Right cardiac atrium (tissue), 5 donors: ENCODE measurements around the gene STRIP1. TPM values are rescaled to one million over a fixed set of nuclear protein-coding genes. Genes with fewer than 3 reads are reported as not detected.

Experiments
- ATAC-seq, 2 donors: fragments of 200-7000 bp; cut with Tn5 transposase; one replicate each; pipeline versions ENCODE4 v1.8.0 to v1.9.1; 2020; ENCODE audit warnings: moderate library complexity in 2 of 2, mild to moderate bottlenecking in 1 of 2
- DNase-seq, 3 donors: peaks; one replicate each; pipeline ENCODE4 v3.0.0-alpha.2; 2020
- H3K27ac ChIP-seq: one replicate; pipeline ENCODE4 v1.5.1; 2013; ENCODE audit warnings: mild to moderate bottlenecking, low read length, control low read depth, moderate library complexity
- H3K27me3 ChIP-seq: one replicate; pipeline ENCODE4 v1.6.1; 2013; ENCODE audit not compliant: control insufficient read depth, insufficient read depth
- H3K4me1 ChIP-seq: one replicate; pipeline ENCODE4 v1.6.1; 2013; ENCODE audit warnings: low read length; ENCODE audit not compliant: control insufficient read depth, insufficient read depth
- H3K4me3 ChIP-seq: one replicate; pipeline ENCODE4 v1.5.1; 2013; ENCODE audit warnings: low read length, control low read depth
- H3K9me3 ChIP-seq: one replicate; pipeline ENCODE4 v1.6.1; 2013; ENCODE audit warnings: low read length; ENCODE audit not compliant: control insufficient read depth
- WGBS: extraction: QIAGEN DNeasy Blood & Tissue Kit; methylation state at CpG from one replicate; pipeline ENCODE4 v1.1.7; 2013; 5-methylcytosine and 5-hydroxymethylcytosine counted together
- intact Hi-C, 4 donors: fragments of 100-400 bp; cut with DNase I; formaldehyde crosslinking; loops; one replicate each; pipeline versions ENCODE4 v1.11.0 to v1.14.0; 2022 to 2023
- polyA plus RNA-seq: library from polyadenylated mRNA; stranded (reverse); fragments of 200-250 nt; gene quantifications from one replicate; pipeline ENCODE4 v1.2.3, GENCODE V29; 2013
- total RNA-seq, 4 donors: library from RNA; stranded (reverse); fragmentation: NEBNext Ultra II Directional; extraction: Animal tissue kit (Norgen Biotek cat#: 25700); gene quantifications; one replicate each; pipeline ENCODE4 v1.2.1, GENCODE V29; 2021
- donor health status: healthy with polysubstance abuse.
- donor health status: DM: no; HTN: yes; CAD: no.
- donor health status: DM: no; HTN: no; CAD: no.
- donor health status: DM: no; HTN: yes; CAD: no; lungs with severe emphysema.
- donor health status: DM: yes; HTN: yes; CAD: no.

Gene STRIP1
- total and polyA plus RNA-seq, 5 donors, result 10.8 to 20.5 (median 18.6) TPM

DNA sequence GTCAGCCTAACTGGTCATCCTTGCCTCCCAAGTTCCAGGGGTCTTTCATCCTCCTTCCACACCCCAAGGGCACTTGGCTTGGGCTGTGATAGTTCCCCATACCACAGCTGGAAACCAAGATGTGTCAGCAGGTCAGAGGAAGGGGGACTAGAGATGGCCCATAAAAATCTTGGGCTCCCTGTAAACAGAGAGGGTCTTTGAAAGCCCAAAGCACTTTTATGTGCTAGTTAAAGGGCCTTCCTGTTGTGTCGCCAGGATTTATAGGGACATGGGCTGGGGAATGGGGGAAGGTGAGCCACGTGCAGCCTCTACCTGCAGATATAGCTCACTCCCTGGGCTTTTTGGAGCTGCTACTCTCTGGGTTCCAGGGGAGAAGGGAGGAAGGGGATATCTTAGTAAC lies 65.9 kb downstream of the STRIP1 start:
- DNase-seq, result no peak
- no peaks in the 10 kb centered on the region for H3K9me3 ChIP-seq
- H3K4me1 ChIP-seq, result no peaks in the 10 kb centered on the region
- 84% methylated on average over 2 of the region's 2 CpGs for WGBS
- no peak overlapping the region for H3K27ac ChIP-seq
- no peak for ATAC-seq
- H3K4me3 ChIP-seq, result no peak overlapping the region
- intact Hi-C loops, result loop anchor here in 1 of 4 donors (10.0 kb wide), 1 partner anchor 46 kb away; no protein-coding TSS in a partner anchor
- H3K27me3 ChIP-seq, result no peaks in the 10 kb centered on the region

DNA sequence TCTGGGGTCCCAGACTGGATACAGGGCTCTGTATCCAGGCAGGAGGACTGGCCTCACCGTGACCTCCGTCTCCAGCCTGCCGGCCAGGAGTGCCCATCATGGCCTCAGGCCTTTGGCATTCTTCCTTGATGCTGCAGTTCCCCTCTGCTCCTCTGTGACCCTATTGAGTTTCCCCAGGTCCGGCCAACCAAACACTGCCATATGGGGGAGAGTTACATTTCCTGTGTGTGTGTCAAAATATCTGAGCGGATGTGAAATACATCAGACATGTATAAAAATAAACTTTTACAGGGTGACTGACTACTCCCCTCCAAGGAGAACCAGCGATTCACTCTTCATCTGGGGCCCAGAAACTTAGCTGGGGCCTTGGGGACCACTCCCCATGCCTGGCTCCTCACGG lies 67.7 kb downstream of the STRIP1 start:
- Histone ChIP-seq H3K4me3 (no peak overlapping the region), H3K4me1 (no peaks in the 10 kb centered on the region), H3K27me3 (no peaks in the 10 kb centered on the region), H3K27ac (no peak overlapping the region), H3K9me3 (no peaks in the 10 kb centered on the region)
- 51% methylated on average over 7 of the region's 7 CpGs for WGBS
- intact Hi-C loops, result loop anchor here in 1 of 4 donors (10.0 kb wide), 1 partner anchor 47 kb away; no protein-coding TSS in a partner anchor
- DNase-seq (no peak), ATAC-seq (no peak)

Other genes starting within 250 kb of the STRIP1 start
- gene CSF1, start 123.8 kb upstream of the STRIP1 start, total RNA-seq, result 10 to 100 TPM; 13.9 to 22.6 (median 19.4) TPM
- 13.5 TPM for gene CSF1, start 123.8 kb upstream of the STRIP1 start, polyA plus RNA-seq
- 10 to 100 TPM; 37.4 to 49.6 (median 43.8) TPM for gene AHCYL1, start 49.9 kb upstream of the STRIP1 start, total RNA-seq
- 27.7 TPM for gene AHCYL1, start 49.9 kb upstream of the STRIP1 start, polyA plus RNA-seq
- gene ALX3, start 36.0 kb downstream of the STRIP1 start, total RNA-seq, result not detected
- gene ALX3, start 36.0 kb downstream of the STRIP1 start, polyA plus RNA-seq, result 0.07 TPM
- gene UBL4B, start 77.8 kb downstream of the STRIP1 start, total RNA-seq, result not detected
- not detected for gene UBL4B, start 77.8 kb downstream of the STRIP1 start, polyA plus RNA-seq
- under 1 TPM in 1 of 4 donors, not detected in 3; 0.06 TPM for gene SLC6A17, start 115.9 kb downstream of the STRIP1 start, total RNA-seq
- gene SLC6A17, start 115.9 kb downstream of the STRIP1 start, polyA plus RNA-seq, result 0.02 TPM
- gene KCNC4, start 175.7 kb downstream of the STRIP1 start, total RNA-seq, result 1 to 10 TPM; 6.5 to 8.5 (median 7.0) TPM
- gene KCNC4, start 175.7 kb downstream of the STRIP1 start, polyA plus RNA-seq, result 4.1 TPM